ENCODE measurements around the gene CLDN9. TPM values are rescaled to one million over a fixed set of nuclear protein-coding genes. Genes with fewer than 3 reads are reported as not detected.

CLDN9 gene
- total and polyA plus RNA-seq, 11 donors: 0.13 to 2.0 (median 0.75) TPM

- DNase-seq: no peak
- peak overlapping the region in 11 of 12 donors; percentile 15 to 56 (median 50) for H3K4me3 ChIP-seq
- no peak for TF ChIP-seq POLR2A (IDR thresholded peaks at IDR 0.05)
- TF ChIP-seq, protein P1, sequence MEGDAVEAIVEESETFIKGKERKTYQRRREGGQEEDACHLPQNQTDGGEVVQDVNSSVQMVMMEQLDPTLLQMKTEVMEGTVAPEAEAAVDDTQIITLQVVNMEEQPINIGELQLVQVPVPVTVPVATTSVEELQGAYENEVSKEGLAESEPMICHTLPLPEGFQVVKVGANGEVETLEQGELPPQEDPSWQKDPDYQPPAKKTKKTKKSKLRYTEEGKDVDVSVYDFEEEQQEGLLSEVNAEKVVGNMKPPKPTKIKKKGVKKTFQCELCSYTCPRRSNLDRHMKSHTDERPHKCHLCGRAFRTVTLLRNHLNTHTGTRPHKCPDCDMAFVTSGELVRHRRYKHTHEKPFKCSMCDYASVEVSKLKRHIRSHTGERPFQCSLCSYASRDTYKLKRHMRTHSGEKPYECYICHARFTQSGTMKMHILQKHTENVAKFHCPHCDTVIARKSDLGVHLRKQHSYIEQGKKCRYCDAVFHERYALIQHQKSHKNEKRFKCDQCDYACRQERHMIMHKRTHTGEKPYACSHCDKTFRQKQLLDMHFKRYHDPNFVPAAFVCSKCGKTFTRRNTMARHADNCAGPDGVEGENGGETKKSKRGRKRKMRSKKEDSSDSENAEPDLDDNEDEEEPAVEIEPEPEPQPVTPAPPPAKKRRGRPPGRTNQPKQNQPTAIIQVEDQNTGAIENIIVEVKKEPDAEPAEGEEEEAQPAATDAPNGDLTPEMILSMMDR (IDR thresholded peaks at IDR 0.05): no peak
- intact Hi-C loops (cut with DNase I): loop anchor here in 1 of 10 donors (1.0 kb wide), 1 partner anchor 15 kb away; the partner anchor contains the start of gene TNFRSF12A
- H3K27ac ChIP-seq: peak overlapping the region in 9 of 12 donors; percentile 18 to 80 (median 65)
- peaks cover 0 to 30% (median 4%) of the 10 kb centered on the region in 12 donors for H3K4me1 ChIP-seq
- ATAC-seq: no peak
- 5 to 8% (median 6%) methylated on average over 19 to 25 of the region's 25 CpGs for WGBS, 4 donors
- peaks cover 0 to 62% (median 29%) of the 10 kb centered on the region in 9 donors for H3K27me3 ChIP-seq
- no peaks in the 10 kb centered on the region for H3K9me3 ChIP-seq
- H3K36me3 ChIP-seq: peaks cover 0 to 2% (median 0%) of the 10 kb centered on the region in 9 donors
Observed at GRCh38 chr16:3004781-3005284, 7.9 kb upstream of the CLDN9 start.

- ATAC-seq (no peak), DNase-seq (no peak)
- Histone ChIP-seq H3K9me3 (no peaks in the 10 kb centered on the region), H3K4me1 (peaks cover 0 to 30% (median 4%) of the 10 kb centered on the region in 12 donors), H3K27ac (peak overlapping the region in 1 of 12 donors; percentile 49), H3K36me3 (peaks cover 0 to 2% (median 0%) of the 10 kb centered on the region in 9 donors), H3K27me3 (peaks cover 8 to 77% (median 43%) of the 10 kb centered on the region in 9 donors), H3K4me3 (peak overlapping the region in 1 of 12 donors; percentile 33)
- intact Hi-C loops (cut with DNase I): no loop called here
- 60 to 69% (median 65%) methylated on average over 12 to 13 of the region's 13 CpGs for WGBS, 4 donors
- TF ChIP-seq, protein P1 (IDR thresholded peaks at IDR 0.05): no peak
- no peak for TF ChIP-seq POLR2A (IDR thresholded peaks at IDR 0.05)
Observed at GRCh38 chr16:3007059-3007956, 5.4 kb upstream of the CLDN9 start.

DNA sequence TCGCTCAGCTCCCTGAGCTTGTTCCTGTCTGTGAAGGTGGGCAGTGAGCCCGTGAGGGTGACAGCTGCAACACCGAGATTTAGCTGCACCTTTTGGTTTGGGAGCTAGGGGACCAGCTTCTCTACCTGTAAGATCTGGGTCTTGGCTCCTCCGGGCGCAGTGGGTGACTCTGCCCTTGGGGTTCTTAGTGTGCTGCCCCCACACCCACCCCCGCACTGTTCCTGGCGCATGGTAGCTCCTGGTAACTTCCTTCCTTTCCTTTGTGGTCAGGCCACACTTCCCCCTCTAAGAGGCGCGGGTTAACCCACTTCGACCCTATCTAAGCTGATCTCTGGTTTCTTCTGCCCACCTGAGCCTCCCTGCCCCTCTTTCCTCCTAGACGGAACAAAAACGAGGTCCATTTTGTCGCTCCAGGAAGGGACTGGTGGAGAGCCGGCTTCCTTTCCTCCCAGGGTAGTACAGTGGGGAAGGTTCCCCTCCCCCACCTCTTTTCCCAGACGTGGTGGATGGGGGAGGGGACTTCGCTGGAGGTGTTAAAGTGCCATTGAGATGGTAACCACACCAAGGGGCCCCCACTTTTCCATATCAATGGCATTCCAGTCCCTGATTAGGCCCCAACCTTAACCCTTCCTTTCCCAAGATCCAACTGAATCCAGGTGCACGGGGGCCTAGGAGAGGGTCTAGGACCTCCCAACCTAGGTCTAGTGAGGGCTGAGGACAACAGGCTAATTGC, 4.6 kb upstream of the CLDN9 start:
- intact Hi-C loops (cut with DNase I): no loop called here
- peak overlapping the region in 1 of 12 donors; percentile 49 for H3K27ac ChIP-seq
- H3K36me3 ChIP-seq: peaks cover 0 to 2% (median 0%) of the 10 kb centered on the region in 9 donors
- 23 to 28% (median 25%) methylated on average over 16 to 17 of the region's 17 CpGs for WGBS, 4 donors
- H3K4me3 ChIP-seq: peak overlapping the region in 1 of 12 donors; percentile 33
- peaks cover 0 to 30% (median 4%) of the 10 kb centered on the region in 12 donors for H3K4me1 ChIP-seq
- ATAC-seq: no peak
- no peak for TF ChIP-seq POLR2A (IDR thresholded peaks at IDR 0.05)
- TF ChIP-seq, protein P1 (IDR thresholded peaks at IDR 0.05): no peak
- H3K9me3 ChIP-seq: no peaks in the 10 kb centered on the region
- DNase-seq: no peak
- peaks cover 13 to 84% (median 47%) of the 10 kb centered on the region in 9 donors for H3K27me3 ChIP-seq

All from heart left ventricle (tissue), 16 donors.